DMS 273 (cell line): ENCODE measurements around the gene ELOVL4.

ENCODE experiments used
- DNase-seq: peaks from one replicate; lab custom pipeline; 2025; ENCODE audit not compliant: unreplicated experiment; lab: John Stamatoyannopoulos, UW

The ELOVL4 gene

GRCh38 chr6:79947191-79948186 lies at the start of gene ELOVL4:
Gene ELOVL4 (minus strand): TSS chr6:79947553. CDS start chr6:79947279, 274 bp downstream.
- DNase-seq: peak; percentile 94

GRCh38 chr6:79993911-79994309 lies 46.6 kb upstream of the ELOVL4 start:
- no peak for DNase-seq

- no peak for DNase-seq
These were observed 45.9 kb upstream of the ELOVL4 start for GRCh38 chr6:79993012-79993910.

- no peak for DNase-seq
These were observed 42.3 kb upstream of the ELOVL4 start for GRCh38 chr6:79989641-79990040.

GRCh38 chr6:79985128-79985527 lies 37.8 kb upstream of the ELOVL4 start:
- no peak for DNase-seq

GRCh38 chr6:79984261-79984660 lies 36.9 kb upstream of the ELOVL4 start:
- DNase-seq: peak; percentile 21

- DNase-seq: no peak
These were observed 34.3 kb upstream of the ELOVL4 start for GRCh38 chr6:79981652-79982051.

DNA sequence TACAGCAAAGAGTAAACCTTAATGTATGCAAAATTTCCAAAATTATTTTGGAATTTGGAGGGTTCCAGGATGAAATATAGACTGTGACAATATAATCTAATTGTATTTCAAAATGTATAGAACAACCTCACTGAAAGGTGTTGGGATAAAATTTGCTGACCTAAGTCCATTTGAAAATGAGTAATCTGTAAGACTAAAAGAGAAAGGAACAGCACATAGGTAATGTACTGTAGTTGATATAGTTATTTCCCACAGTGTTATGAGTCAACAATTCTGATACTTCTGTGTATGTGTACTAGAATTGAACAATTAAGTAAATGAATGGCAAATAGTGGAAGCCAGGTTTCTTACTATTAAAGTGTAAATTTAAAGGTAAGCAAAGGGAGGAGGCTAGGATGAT lies 23.8 kb upstream of the ELOVL4 start:
- DNase-seq: no peak

DNA sequence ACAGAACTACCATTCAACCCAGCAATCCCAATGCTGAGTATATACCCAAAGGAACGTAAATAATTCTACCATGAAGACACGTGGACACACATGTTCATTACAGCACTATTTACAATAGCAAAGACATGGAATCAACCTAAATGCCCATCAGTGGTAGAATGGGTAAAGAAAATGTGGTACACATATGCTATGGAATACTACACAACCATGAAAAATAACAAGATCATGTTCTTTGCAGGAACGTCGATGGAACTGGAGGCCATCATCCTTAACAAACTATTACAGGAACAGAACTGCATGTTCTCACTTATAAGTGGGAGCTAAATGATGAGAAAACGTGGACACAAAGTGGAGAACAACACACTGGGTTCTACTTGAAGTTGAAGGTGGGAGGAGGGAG lies 22.4 kb upstream of the ELOVL4 start:
- DNase-seq: no peak

DNA sequence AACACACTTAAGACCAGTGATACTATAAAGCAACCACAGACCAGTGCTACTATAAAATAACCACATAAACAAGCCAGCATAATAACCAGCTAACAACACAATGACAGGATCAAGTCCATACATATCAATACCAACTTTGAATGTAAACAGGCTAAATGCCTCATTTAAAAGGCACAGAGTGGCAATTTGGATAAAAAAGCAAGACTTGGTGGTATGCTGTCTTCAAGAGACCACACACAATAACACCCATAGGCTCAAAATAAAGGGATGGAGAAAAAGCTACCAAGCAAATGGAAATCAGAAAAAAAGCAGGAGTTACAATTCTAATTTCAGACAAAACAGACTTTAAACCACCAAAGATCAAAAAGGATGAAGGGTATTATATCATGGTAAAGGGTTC lies 19.8 kb upstream of the ELOVL4 start:
- no peak for DNase-seq

DNA sequence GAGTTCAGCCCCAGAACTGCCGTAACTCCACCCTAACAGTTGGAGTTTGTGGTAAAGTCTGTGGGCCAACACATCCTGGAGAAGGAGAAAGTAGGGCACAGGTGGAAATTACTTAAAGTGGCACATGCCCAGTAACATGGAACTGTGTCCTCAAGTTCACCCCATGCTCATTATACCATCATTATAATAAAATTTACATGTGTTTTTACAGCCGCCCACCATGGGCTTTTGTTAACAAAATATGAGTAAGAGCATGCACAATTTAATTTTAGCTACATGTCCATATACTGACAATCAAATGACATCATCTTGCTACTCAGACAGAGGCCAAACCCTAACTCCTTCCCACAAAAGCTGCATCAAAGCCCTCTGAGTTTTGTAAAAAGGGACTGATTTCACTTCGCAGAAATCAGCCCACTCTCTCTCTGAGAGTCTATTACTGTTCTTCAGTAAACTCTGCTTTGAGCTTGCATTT lies 17.3 kb upstream of the ELOVL4 start:
- DNase-seq: no peak

DNA sequence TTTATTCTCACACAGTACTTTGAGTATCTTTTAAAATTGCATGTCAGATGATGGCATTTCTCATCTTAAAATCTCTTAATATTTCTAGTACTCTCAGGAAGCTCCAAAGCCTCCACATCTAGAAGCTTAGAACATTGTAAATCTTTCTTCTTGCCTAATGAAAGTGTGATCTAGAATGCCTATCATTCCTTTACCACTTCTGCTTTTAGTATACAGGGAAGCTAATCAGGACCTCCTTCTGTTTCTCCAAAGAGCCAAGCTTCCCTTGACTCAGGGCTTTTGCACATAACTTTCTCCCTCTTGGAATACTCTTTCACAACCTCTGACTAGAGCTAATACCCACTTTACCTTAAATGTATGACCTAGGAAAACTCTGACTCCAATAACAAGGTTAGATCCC lies 7.5 kb upstream of the ELOVL4 start:
- DNase-seq: no peak

GRCh38 chr6:79949233-79949632 lies 1.9 kb upstream of the ELOVL4 start:
- peak; percentile 91 for DNase-seq

GRCh38 chr6:79946272-79947190 lies 822 bp downstream of the ELOVL4 start:
- peak; percentile 78 for DNase-seq

GRCh38 chr6:79943133-79943532 lies 4.2 kb downstream of the ELOVL4 start:
- DNase-seq: peak; percentile 12

DNA sequence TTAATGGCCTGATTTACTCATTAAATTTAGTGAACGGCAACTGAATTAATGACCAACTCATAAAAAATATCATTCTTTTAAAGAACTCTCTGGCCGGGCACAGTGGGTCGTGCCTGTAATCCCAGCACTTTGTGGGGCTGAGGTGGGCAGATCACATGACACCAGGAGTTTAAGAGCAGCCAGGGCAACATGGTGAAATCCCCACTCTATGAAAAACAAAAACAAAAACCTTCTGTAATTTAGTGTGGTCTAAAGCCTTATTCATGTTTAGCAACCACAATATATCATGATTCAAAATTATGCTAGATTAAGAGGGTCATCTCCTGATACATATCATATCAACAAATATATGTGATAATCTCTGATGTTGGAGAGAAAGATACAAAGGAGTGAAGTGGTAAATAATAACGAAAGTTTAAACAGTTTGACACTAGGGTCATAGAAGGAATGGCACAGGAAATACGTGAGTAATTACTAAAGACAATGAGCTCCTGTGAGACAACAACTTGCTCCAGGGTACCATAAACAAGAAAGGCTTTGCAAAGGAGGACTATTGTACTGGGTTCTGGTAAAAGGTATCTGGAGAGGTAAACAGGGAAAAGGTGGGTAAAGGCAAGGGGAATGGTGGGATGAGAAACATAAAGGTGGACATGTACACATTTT lies 5.7 kb downstream of the ELOVL4 start:
- no peak for DNase-seq

DNA sequence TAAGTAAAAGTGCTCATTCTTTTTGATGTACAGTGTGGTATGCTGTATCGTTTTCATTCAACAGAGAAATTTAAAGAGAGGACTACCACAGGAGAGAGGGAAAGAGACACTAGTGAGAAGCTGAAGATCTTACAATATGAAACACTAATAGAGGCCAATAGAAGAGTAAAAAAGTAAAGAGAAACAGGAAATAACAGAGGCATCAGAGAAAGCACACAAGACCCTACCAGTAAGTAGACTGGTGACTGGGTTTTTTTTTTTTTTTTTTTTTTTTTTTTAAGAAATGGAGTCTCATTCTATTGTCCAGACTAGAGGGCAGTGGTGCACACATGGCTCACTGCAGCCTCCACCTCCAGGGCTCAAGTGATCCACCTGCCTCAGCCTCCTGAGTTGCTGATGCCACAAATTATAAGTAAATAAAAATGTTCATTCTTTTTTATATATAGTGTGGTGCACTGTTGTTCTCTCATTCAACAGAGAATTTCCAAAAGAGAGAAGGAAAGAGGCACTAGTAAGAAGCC lies 18.8 kb downstream of the ELOVL4 start:
- DNase-seq: no peak

GRCh38 chr6:79927758-79928157 lies 19.6 kb downstream of the ELOVL4 start:
- DNase-seq: no peak

- DNase-seq: no peak
These were observed 24.1 kb downstream of the ELOVL4 start for GRCh38 chr6:79923270-79923669.

- DNase-seq: peak; percentile 63
These were observed 25.3 kb downstream of the ELOVL4 start for GRCh38 chr6:79922018-79922417.
